Measurements from ENCODE around the gene IL18RAP. TPM values are rescaled to one million over a fixed set of nuclear protein-coding genes. Genes with fewer than 3 reads are reported as not detected.

Gene IL18RAP
- total RNA-seq, 1 donor from 2014 or later, result not detected

- TF ChIP-seq CTCF (IDR thresholded peaks at IDR 0.05), result peak; percentile 91
- DNase-seq (ENCODE audit: low spot score), result no peak
- no peaks in the 10 kb centered on the region for H3K36me3 Mint-ChIP-seq (ENCODE audit: low read depth)
- no peak overlapping the region for H3K4me3 Mint-ChIP-seq (ENCODE audit: unreplicated experiment)
- peaks cover 7% of the 10 kb centered on the region for H3K27me3 Mint-ChIP-seq (ENCODE audit: low read depth)
- H3K9me3 Mint-ChIP-seq (ENCODE audit: low read depth), result no peaks in the 10 kb centered on the region
- H3K4me1 Mint-ChIP-seq (ENCODE audit: low read depth), result peaks cover 2% of the 10 kb centered on the region
- H3K27ac Mint-ChIP-seq (ENCODE audit: unreplicated experiment), result no peak overlapping the region
Observed at GRCh38 chr2:102442967-102443828, 20.2 kb downstream of the IL18RAP start.

- Mint-ChIP-seq H3K4me3 (ENCODE audit: unreplicated experiment) (no peak overlapping the region), H3K27me3 (ENCODE audit: low read depth) (peaks cover 7% of the 10 kb centered on the region), H3K9me3 (ENCODE audit: low read depth) (no peaks in the 10 kb centered on the region), H3K4me1 (ENCODE audit: low read depth) (peaks cover 2% of the 10 kb centered on the region), H3K36me3 (ENCODE audit: low read depth) (no peaks in the 10 kb centered on the region), H3K27ac (ENCODE audit: unreplicated experiment) (no peak overlapping the region)
- DNase-seq (ENCODE audit: low spot score), result no peak
- TF ChIP-seq CTCF (IDR thresholded peaks at IDR 0.05), result no peak
Observed at GRCh38 chr2:102444233-102444632, 21.3 kb downstream of the IL18RAP start.

GRCh38 chr2:102446936-102447335 lies 24.0 kb downstream of the IL18RAP start:
- Mint-ChIP-seq H3K27ac (ENCODE audit: unreplicated experiment) (no peak overlapping the region), H3K4me3 (ENCODE audit: unreplicated experiment) (no peak overlapping the region), H3K4me1 (ENCODE audit: low read depth) (peaks cover 2% of the 10 kb centered on the region), H3K9me3 (ENCODE audit: low read depth) (no peaks in the 10 kb centered on the region), H3K36me3 (ENCODE audit: low read depth) (no peaks in the 10 kb centered on the region), H3K27me3 (ENCODE audit: low read depth) (peaks cover 16% of the 10 kb centered on the region)
- no peak for TF ChIP-seq CTCF (IDR thresholded peaks at IDR 0.05)
- no peak for DNase-seq (ENCODE audit: low spot score)

- H3K9me3 Mint-ChIP-seq (ENCODE audit: low read depth), result no peaks in the 10 kb centered on the region
- no peak for DNase-seq (ENCODE audit: low spot score)
- H3K4me1 Mint-ChIP-seq (ENCODE audit: low read depth), result no peaks in the 10 kb centered on the region
- peak; percentile 89 for TF ChIP-seq CTCF (IDR thresholded peaks at IDR 0.05)
- no peak overlapping the region for H3K4me3 Mint-ChIP-seq (ENCODE audit: unreplicated experiment)
- H3K27me3 Mint-ChIP-seq (ENCODE audit: low read depth), result peaks cover 27% of the 10 kb centered on the region
- H3K36me3 Mint-ChIP-seq (ENCODE audit: low read depth), result no peaks in the 10 kb centered on the region
- H3K27ac Mint-ChIP-seq (ENCODE audit: unreplicated experiment), result no peak overlapping the region
Observed at GRCh38 chr2:102449370-102449974, 26.5 kb downstream of the IL18RAP start.

- no peak overlapping the region for H3K4me3 Mint-ChIP-seq (ENCODE audit: unreplicated experiment)
- peaks cover 27% of the 10 kb centered on the region for H3K27me3 Mint-ChIP-seq (ENCODE audit: low read depth)
- H3K36me3 Mint-ChIP-seq (ENCODE audit: low read depth), result peaks cover 4% of the 10 kb centered on the region
- TF ChIP-seq CTCF (IDR thresholded peaks at IDR 0.05), result peak; percentile 28
- DNase-seq (ENCODE audit: low spot score), result no peak
- no peak overlapping the region for H3K27ac Mint-ChIP-seq (ENCODE audit: unreplicated experiment)
- peaks cover 9% of the 10 kb centered on the region for H3K9me3 Mint-ChIP-seq (ENCODE audit: low read depth)
- H3K4me1 Mint-ChIP-seq (ENCODE audit: low read depth), result no peaks in the 10 kb centered on the region
Observed at GRCh38 chr2:102451968-102452367, 29.0 kb downstream of the IL18RAP start.

Data from chondrocyte (in vitro differentiated cells).